GM12864 (cell line): ENCODE measurements around the gene NECTIN1.

Source experiments
- DNase-seq: peaks from one replicate; pipeline ENCODE4 v3.0.0-alpha.2; 2011; ENCODE audit warnings: low read depth
- H3K4me3 ChIP-seq: 2 replicates; pipeline ENCODE4 v1.5.1; 2011; ENCODE audit warnings: mild to moderate bottlenecking, low read depth, low read length, control low read depth
- TF ChIP-seq, protein P1 (sequence below): IDR thresholded peaks from 2 replicates; pipeline ENCODE4 v1.5.1; 2011; ENCODE audit warnings: low read depth, mild to moderate bottlenecking, moderate library complexity, low read length, control low read depth, inconsistent platforms; ENCODE audit errors: missing control alignments

Gene NECTIN1

DNA sequence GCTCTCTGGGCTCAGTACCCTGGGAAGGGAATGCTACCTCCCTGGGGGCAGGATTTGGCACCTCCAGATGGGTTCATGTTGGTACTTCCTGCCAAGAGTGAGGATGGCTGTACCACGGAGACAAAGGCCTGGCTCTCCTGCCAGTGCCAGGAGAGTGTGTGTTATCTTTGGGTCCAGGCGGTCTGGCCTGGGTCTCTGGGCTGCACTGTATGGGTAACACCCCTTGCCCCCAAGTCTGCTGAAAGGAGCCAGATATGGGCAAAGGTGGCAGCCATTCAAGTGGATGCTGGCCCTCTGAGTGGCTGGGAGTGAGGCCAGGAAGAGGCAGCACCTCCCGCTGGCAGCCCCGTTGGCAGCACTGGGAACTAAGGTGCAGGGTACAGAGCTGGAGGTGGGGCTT, 91.5 kb downstream of the NECTIN1 start:
- H3K4me3 ChIP-seq, result no peak overlapping the region
- TF ChIP-seq, protein P1, sequence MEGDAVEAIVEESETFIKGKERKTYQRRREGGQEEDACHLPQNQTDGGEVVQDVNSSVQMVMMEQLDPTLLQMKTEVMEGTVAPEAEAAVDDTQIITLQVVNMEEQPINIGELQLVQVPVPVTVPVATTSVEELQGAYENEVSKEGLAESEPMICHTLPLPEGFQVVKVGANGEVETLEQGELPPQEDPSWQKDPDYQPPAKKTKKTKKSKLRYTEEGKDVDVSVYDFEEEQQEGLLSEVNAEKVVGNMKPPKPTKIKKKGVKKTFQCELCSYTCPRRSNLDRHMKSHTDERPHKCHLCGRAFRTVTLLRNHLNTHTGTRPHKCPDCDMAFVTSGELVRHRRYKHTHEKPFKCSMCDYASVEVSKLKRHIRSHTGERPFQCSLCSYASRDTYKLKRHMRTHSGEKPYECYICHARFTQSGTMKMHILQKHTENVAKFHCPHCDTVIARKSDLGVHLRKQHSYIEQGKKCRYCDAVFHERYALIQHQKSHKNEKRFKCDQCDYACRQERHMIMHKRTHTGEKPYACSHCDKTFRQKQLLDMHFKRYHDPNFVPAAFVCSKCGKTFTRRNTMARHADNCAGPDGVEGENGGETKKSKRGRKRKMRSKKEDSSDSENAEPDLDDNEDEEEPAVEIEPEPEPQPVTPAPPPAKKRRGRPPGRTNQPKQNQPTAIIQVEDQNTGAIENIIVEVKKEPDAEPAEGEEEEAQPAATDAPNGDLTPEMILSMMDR, result no peak
- DNase-seq, result no peak

DNA sequence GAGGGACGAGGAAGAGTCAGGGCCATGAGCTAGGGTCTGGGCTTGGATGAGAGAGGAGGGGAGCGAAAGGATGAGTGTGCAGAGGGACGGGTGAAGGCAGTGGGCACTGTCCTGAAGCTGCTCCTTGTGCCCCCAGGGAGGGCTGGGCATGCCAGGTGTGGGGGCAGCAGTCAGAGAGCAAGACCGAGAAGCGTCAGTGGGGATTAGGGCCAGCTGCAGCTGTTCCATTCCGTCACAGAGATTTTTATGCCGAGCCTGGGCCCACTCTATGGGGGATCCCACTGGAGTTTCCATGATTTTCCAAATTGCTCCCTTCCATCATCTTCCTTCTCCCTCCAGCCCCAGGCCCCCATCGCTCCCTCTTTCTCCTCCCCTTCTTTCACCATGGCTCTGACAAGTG, 93.2 kb downstream of the NECTIN1 start:
- TF ChIP-seq, protein P1, result no peak
- DNase-seq, result no peak
- H3K4me3 ChIP-seq, result no peak overlapping the region

DNA sequence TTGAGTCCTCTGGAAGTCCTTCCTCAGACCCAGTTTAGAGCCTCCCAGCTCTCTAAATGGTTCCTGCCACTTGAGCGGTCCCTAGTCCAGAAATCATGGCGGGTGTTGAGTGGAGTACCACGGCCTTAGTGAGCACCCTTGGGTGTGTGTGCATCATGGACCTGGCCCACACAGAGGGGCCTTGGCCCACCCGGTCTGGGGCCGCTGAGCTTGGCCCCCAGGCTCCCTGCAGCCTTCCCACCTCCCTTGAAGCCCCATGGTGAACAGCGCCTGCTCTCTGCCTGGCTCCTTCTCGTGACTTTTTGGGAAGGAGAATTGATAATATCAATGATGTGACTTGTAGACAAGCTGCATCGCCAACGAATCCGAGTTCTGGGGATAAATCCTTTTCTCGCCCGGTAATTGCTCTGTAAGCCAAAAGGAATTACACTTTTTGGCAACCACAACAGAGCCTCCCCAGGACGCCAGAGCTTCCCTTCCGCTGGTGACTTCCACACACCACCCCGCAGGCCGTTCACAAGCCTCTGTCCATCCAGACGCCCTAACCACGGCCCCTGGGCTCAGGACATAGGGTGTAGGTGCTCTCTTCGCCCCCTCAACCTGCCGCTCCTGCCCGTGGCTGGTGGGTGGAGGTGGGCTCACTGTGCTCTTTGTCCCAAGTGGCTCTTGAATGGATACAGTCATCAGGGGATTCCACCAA, 93.8 kb downstream of the NECTIN1 start:
- TF ChIP-seq, protein P1, result no peak
- DNase-seq, result no peak
- H3K4me3 ChIP-seq, result no peak overlapping the region

DNA sequence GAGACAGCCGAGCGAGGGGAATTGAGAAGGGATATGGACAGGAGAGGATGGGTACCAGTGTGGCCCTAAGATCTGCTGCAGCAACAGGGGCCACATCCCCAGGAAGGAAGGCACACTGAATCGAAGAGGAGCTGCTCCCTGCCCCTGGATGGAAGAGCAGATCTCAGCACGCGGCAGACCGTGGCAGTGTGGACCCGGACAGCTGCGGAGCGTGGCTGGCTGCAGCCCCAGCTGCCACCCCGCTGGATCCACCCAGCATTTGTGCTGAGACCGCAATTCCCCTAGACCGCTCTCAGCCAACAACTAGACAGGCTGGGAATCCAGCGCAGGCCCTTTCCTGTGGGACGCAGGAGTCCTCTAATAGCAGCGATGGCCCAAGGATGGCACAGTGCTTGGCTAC, 94.7 kb downstream of the NECTIN1 start:
- TF ChIP-seq, protein P1, result no peak

DNA sequence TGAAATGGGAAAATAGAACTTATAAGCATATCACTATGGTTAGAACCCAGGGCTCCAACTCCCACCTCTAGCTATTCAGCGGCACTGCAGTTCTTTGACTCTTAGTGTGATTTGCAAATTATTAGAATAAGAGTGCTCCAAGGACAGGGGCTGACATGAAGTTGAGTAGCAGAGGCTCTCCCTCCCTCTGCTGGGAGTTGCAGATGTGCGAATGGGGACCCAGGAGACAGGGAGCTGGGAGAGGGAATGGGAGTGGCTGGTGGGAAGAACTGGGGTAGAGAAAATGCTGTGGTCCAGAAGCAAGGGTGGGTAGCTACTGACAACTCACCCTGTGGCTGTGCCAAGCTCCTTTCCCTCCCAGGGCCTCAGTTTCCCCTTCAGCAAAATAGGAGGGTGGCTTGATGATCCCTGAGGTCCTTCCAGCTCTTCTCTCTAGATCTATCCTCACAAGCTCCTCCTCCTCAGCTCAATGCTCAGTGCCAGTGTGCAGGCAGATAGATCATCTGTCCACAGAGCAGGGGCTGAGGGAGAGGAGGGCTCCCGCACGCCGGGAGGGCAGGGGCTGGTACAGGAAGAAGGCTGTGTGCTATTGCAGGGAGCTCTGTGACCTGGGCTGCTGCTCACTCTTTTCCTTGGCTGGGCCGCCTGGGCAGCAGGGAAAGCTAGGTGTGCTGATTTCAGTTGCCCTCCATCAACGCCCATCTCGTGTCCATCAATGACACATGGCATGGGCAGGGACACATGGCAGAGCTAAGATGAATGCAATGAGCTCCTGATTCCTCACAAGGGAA, 99.0 kb downstream of the NECTIN1 start:
- DNase-seq, result no peak
- TF ChIP-seq, protein P1, result no peak
- H3K4me3 ChIP-seq, result no peak overlapping the region

More for the DNA sequence above, 94.7 kb downstream of the NECTIN1 start:
- no peak overlapping the region for H3K4me3 ChIP-seq
- no peak for DNase-seq

DNA sequence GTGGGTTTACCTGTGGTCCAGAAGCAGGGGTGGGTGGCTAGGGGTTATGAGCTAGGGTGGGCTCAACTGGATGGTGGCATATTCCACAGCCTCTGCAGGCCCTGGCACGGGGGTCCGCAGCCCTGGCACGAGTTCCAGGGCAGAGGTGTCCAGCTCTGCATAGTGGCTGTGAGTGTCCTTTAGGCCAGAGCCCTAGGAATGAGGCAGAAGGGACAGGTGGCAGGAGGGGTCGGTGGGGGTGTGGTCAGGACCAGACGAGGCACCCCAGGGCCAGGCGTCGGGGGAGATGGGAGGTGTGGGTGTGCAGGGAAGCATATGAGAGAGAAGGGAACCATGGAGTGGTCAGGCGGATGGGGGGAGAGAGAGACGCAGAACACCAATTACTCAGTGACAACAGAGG, 99.9 kb downstream of the NECTIN1 start:
- DNase-seq, result no peak
- H3K4me3 ChIP-seq, result no peak overlapping the region

More for the DNA sequence above, 99.9 kb downstream of the NECTIN1 start:
- TF ChIP-seq, protein P1, result no peak
